ENCODE data around the gene CLDN5. TPM values are rescaled to one million over a fixed set of nuclear protein-coding genes. Genes with fewer than 3 reads are reported as not detected.

CLDN5 gene
- total RNA-seq, 1 experiment from 2014 or later = not detected

DNA sequence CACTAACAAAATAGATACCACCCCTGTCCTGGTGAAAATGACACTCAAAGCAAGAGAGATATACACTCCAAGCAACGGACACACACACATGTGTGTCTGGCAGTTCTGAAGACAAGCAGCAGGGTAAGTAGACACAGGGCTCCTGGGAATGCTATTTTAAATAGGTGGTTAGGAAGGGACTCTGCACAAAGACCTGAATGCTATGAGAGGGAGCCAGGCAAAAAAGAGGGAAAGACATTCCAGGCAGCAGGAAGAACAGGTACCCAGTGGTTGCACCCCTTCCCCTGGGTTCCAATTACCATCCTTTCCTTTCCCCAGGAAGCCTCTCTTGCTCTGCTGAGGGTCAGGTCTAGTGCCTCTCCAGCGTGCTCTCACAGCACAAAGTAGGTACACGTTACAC is 48.2 kb downstream of the CLDN5 start:
- DNase-seq (ENCODE audit: low read depth) = no peak
- in situ Hi-C loops (cut with HindIII; ENCODE audit: low pct_unique_long_range_greater_than_20kb, low sequenced_read_pairs) = no loop called here

DNA sequence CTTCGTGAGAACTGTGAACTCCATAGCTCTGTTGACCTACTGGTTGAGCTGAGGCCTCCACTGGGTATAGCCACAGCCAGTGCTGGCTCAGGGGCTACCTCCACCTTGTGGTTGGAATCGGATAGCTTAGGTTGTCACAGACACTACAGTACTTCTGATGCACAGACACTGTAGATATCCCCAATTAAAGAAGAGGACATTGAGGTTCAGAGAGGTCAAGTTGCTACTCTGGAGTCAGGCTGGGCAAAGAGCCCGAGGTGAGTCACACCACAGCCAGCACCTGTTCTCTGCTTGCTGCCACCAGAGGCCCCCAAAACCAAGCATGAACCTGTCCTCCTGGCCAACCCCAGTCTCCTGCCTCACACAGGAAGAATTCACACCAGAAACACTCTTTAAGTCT is 50.6 kb downstream of the CLDN5 start:
- in situ Hi-C loops (cut with HindIII; ENCODE audit: low pct_unique_long_range_greater_than_20kb, low sequenced_read_pairs) = no loop called here
- DNase-seq (ENCODE audit: low read depth) = no peak

Other genes with a start within 250 kb of the CLDN5 start
- gene CLTCL1, start 232.7 kb downstream of the CLDN5 start, total RNA-seq (2014; rRNA removed; shearing (Covaris generic); ENCODE audit: low replicate concordance) = 1.5 and 2.9 TPM in 2 replicates
- gene HIRA, start 92.7 kb downstream of the CLDN5 start, total RNA-seq (2014; rRNA removed; shearing (Covaris generic); ENCODE audit: low replicate concordance) = 22.4 and 22.9 TPM in 2 replicates
- 117 and 138 TPM in 2 replicates for gene MRPL40, start 91.9 kb downstream of the CLDN5 start, total RNA-seq (2014; rRNA removed; shearing (Covaris generic); ENCODE audit: low replicate concordance)
- 39.9 and 44.0 TPM in 2 replicates for gene C22orf39, start 76.7 kb downstream of the CLDN5 start, total RNA-seq (2014; rRNA removed; shearing (Covaris generic); ENCODE audit: low replicate concordance)
- gene UFD1, start 45.2 kb downstream of the CLDN5 start, total RNA-seq (2014; rRNA removed; shearing (Covaris generic); ENCODE audit: low replicate concordance) = 106 and 114 TPM in 2 replicates
- gene CDC45, start 44.5 kb downstream of the CLDN5 start, total RNA-seq (2014; rRNA removed; shearing (Covaris generic); ENCODE audit: low replicate concordance) = 54.6 and 56.3 TPM in 2 replicates
- 37.8 and 46.2 TPM in 2 replicates for gene SEPTIN5, start 190.1 kb upstream of the CLDN5 start, total RNA-seq (2014; rRNA removed; shearing (Covaris generic); ENCODE audit: low replicate concordance)
- gene GP1BB, start 199.1 kb upstream of the CLDN5 start, total RNA-seq (2014; rRNA removed; shearing (Covaris generic); ENCODE audit: low replicate concordance) = 11.2 and 12.3 TPM in 2 replicates
- gene TBX1, start 236.4 kb upstream of the CLDN5 start, total RNA-seq (2014; rRNA removed; shearing (Covaris generic); ENCODE audit: low replicate concordance) = 0.68 TPM in 1 of 2 replicates, not detected in the other